ENCODE measurements around the gene C11orf68.
"Not testable (repeated sequence)": the region's sequence is repeated elsewhere in the genome, so short reads cannot be mapped to it uniquely, and the experiment has no call there.

C11orf68 gene

DNA sequence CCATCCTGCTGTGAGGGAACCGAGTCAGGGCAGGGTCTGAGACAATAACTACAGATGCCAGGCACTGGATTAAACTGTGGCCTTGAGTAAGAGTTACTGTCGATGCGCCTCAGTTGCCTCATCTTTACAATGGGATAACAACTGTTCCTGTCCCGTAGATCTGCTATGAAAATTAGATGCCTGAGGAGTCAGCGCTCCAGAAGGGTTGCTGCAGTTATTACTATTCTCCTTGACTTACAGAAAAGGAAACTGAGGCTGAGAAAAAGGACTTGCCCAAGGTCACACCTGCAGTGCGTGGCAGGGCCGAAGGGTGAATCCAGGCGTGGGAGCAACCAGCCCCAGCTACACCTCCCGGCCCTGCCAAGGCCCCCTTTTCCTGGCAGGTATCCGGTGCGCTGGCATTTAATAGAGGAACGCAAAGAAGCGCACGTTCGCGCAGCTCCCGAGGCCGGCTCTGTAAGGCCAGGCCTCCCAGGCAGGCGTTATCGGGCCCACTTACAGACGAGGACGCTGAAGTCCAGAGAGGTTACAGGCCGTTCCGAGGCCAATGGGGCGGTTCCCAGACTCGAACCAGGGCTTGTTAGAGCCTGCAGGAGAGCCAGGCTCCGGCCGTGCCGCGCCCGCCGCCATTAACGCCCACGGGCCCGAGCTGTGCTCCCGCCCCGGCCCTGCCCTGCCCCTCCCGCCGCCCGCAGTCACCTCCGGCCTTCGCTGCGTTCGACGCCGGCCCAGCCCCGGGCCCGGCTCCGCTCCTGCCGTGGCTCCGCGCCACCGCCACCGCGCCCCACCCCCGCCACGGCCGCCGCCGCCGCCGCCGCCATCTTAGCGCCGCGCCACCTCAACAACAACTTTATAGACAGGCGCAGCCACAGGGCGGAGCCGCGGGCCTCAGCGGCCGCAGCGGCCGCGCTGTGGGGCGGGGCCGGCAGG is at the start of gene C11orf68:
C11orf68 (minus strand) TSS at position 852 of the 930 bp plus-strand sequence; CDS start at position 821, 31 bp downstream.
- no peak for DNase-seq (ENCODE audit: low read depth)

DNA sequence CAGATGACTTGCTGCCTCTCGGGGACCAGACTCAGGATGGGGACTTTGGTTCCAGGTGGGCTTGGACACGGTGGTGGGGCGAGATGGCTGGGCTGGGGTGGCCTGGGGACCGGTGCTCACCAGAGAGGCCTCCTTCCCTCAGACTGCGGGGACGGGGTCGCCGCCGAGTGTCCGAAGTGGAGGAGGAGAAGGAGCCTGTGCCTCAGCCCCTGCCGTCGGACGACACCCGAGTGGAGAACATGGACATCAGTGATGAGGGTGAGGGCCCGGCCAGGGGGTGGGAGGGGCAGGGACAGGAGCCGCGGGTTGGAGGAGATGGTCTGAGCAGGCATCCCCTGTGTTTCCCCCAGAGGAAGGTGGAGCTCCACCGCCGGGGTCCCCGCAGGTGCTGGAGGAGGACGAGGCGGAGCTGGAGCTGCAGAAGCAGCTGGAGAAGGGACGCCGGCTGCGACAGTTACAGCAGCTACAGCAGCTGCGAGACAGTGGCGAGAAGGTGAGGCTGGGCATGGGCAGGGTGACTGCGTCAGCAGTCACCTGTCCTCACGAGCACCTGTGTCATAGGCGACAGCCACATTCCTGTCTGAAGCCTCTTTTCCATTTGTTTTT is 48.6 kb upstream of the C11orf68 start:
- DNase-seq (ENCODE audit: low read depth), result no peak

GRCh38 chr11:65965986-65966762 is 47.3 kb upstream of the C11orf68 start:
- no peak for DNase-seq (ENCODE audit: low read depth)

DNA sequence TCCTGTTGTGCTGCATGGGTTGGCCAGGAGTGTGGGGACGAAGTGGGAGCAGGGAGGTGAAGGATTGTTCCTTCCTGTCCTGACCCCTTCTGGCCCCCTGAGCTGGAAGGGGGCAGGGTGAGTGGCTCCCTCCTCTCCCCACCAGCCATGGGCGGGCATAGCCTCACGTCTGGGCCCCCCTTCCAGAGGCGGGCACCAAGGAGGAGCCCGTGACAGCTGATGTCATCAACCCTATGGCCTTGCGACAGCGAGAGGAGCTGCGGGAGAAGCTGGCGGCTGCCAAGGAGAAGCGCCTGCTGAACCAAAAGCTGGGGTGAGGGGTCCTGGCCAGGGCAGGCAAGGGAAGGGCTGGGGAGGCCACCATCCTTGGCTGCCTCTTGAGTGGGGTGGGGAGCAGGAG is 46.0 kb upstream of the C11orf68 start:
- DNase-seq (ENCODE audit: low read depth), result no peak

- DNase-seq (ENCODE audit: low read depth), result no peak
These were observed 43.3 kb upstream of the C11orf68 start for GRCh38 chr11:65962141-65962564.

DNA sequence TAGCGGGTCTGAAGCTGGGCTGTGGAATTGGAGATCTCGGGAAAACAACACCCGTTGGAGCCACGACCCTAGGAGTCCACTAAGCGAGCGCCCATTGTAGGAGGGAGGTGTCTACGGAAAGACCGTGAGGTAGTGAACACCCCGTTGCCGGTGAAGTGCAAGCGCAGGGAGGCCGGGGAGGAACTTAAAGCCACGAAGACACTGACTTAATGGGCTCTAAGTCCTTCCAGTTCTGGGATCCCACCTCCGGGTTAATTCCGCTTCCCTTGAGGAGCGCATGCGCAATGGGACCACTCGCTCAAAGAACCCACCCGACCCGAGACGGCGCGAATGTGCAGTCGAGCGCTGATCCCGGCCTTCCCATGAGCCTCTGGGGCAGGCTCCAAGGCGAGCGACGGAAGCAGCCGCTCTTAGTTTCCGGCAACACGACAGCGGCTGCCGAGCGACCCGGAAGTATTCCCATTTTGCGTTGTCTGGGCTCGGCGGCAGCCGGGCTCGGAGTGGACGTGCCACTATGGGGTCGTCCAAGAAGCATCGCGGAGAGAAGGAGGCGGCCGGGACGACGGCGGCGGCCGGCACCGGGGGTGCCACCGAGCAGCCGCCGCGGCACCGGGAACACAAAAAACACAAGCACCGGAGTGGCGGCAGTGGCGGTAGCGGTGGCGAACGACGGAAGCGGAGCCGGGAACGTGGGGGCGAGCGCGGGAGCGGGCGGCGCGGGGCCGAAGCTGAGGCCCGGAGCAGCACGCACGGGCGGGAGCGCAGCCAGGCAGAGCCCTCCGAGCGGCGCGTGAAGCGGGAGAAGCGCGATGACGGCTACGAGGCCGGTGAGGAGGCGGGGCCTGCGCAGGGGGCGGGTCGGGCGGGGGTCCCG is 42.6 kb upstream of the C11orf68 start, which contains the start of gene SART1:
SART1 (plus strand) TSS at position 468 of the 874 bp plus-strand sequence; CDS start at position 515, 47 bp downstream.
- DNase-seq (ENCODE audit: low read depth), result peak; percentile 95

DNA sequence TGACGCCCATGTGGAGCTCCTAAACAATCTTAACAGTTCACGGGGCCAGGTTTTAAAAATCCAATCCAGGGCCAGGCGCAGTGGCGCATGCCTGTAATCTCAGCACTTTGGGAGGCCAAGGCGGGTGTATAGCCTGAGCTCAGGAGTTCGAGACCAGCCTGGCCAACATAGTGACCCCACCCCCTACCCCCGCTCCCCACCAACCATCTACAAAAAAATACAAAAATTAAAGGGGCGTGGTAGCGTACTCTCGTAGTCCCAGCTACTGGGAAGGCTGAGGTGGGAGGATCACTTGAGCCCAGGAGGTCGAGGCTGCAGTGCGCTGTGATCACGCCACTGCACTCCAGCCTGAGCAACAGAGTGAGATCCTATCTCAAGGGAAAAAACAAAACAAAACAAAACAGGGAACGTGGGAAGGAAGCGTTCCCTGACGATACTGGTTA is 42.0 kb upstream of the C11orf68 start:
- DNase-seq (ENCODE audit: low read depth), result no peak

GRCh38 chr11:65958774-65959420 is 40.0 kb upstream of the C11orf68 start:
- no peak for DNase-seq (ENCODE audit: low read depth)

DNA sequence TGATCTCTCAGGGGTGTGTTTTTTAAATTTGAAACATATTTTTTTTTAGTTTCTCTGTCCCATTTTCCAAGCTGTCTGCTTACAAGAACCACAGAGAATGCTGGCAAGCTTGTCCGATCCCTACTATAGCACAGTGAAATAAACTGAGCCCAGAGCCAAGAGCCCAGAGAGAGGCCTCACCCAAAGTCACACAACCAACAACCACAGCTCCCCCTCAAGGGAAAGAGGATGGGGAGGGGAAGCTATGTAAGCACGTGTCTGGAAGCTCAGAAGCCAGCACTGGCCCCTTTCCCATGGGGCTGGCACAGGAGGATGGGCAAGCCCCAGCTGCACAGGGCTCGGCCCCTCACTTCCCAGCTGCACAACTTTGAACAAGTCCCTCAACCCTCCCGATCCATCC is 39.4 kb upstream of the C11orf68 start:
- no peak for DNase-seq (ENCODE audit: low read depth)

DNA sequence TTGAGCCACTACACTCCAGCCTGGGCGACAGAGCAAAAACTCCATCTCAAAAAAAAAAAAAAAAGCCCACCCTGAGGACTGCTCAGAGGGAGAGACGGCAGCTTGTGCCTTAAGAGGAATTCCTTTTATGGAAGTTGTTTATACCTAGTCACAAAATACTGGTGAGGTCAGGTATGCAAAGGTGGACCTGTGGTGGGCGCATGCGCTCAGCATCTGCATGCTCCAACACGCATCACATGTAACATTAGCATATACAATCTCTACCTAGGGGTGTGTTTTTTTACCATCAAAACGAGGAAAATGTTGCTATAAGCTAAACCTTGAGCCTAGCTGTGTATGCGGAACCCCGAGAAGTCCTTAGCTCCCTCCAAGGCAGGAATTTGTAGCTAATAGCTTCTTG is 35.9 kb upstream of the C11orf68 start:
- DNase-seq (ENCODE audit: low read depth), result no peak

GRCh38 chr11:65953471-65953870 is 34.6 kb upstream of the C11orf68 start:
- DNase-seq (ENCODE audit: low read depth), result no peak

- no peak for DNase-seq (ENCODE audit: low read depth)
These were observed 33.2 kb upstream of the C11orf68 start for GRCh38 chr11:65952052-65952521.

DNA sequence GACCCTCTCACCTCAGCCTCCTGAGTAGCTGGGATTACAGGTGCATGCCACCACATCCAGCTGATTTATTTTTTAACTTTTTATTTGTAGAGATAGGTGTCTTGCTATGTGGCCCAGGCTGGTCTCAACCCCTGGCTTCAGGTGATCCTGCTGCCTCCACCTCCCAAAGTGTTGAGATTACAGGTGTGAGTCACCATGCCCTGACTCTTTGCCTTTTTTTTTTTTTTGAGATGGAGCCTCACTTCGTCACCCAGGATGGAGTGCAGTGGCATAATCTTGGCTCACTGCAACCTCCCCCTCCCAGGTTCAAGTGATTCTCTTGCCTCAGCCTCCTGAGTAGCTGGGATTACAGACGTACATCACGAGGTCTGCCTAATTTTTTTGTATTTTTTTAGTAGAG is 32.8 kb upstream of the C11orf68 start:
- DNase-seq (ENCODE audit: low read depth), result not testable (repeated sequence)

DNA sequence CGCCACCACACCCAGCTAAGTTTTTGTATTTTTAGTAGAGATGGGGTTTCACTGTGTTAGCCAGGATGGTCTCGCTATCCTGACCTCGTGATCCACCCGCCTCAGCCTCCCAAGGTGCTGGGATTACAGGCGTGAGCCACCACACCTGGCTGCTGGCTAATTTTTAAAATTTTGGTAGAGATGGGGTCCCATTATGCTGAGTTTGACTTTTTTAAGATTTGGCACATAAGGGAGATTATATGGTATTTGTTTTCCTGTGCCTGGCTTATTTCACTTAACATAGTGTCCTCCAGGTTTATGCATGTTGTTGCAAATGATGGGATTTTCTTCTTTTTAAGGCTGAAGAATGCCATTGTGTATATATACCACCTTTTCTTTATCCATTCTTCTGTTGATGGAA is 31.8 kb upstream of the C11orf68 start:
- DNase-seq (ENCODE audit: low read depth), result not testable (repeated sequence)

DNA sequence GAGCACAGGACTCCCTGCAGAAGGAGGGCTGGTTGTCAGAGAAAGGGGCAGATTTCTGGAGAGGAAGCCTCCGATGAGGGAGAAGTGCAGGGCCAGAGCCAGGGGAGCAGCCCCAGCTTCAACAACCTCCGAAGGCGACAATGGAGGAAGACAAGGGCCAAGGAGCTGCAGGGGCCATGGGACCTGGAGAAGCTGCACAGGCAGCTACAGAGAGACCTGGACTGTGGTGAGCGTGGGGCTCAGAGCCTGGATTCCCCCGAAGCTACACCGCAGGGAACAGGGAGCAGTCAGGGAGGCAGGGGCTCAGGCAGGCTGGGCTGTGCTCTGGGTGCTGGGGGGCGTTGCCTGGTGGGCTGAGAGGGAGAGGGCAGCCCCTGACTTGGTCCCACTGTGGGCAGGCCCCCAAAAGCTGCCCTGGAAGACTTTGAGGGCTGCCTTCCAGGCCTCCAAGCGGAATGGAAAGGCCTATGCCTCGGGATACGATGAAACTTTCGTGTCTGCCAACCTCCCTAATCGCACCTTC is 28.8 kb upstream of the C11orf68 start:
- no peak for DNase-seq (ENCODE audit: low read depth)

DNA sequence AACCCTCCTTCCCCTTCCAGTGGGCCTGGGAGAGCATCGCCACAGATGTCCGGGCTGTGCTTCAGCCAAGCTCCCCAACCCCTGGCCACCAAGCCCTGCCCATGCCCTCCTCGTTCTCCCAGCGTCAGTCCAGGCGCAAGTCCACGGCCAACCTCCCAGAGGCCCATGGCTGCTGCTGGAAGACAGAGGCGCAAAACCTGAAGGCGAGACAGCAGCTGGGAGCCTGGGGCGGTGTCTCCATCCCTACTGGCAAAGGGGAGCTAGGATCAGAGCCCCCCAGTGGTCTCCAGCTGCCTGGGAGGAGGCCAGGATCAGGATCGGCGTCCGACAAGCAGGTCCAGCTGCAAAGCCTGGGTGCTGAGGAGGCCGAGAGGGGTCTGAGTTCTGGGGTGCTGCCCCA is 28.3 kb upstream of the C11orf68 start:
- no peak for DNase-seq (ENCODE audit: low read depth)

GRCh38 chr11:65946655-65947054 is 27.8 kb upstream of the C11orf68 start:
- DNase-seq (ENCODE audit: low read depth), result no peak

- no peak for DNase-seq (ENCODE audit: low read depth)
These were observed 27.2 kb upstream of the C11orf68 start for GRCh38 chr11:65945941-65946558.

- no peak for DNase-seq (ENCODE audit: low read depth)
These were observed 26.6 kb upstream of the C11orf68 start, which contains the start of gene TSGA10IP for GRCh38 chr11:65945430-65945911. TSGA10IP (plus strand) TSS chr11:65945480; CDS start chr11:65945676, 196 bp downstream.

GRCh38 chr11:65944767-65945166 is 25.9 kb upstream of the C11orf68 start:
- no peak for DNase-seq (ENCODE audit: low read depth)
